Nephron progenitor cell (in vitro differentiated cells): ENCODE data around the gene TRPM6.
A peak's percentile ranks its signal among the peaks of the same experiment; 100 is the strongest.

Source experiments
- DNase-seq: peaks from one replicate; pipeline ENCODE4 v3.0.0; 2021
- H3K27ac Mint-ChIP-seq: 2 replicates; pipeline ENCODE4 v1.8.0; 2021; ENCODE audit warnings: mild to moderate bottlenecking, moderate library complexity, mixed read lengths
- H3K27me3 Mint-ChIP-seq: 2 replicates; pipeline ENCODE4 v1.8.0; 2021; ENCODE audit warnings: mild to moderate bottlenecking, low read depth, mixed read lengths; ENCODE audit not compliant: poor library complexity
- H3K36me3 Mint-ChIP-seq: 2 replicates; pipeline ENCODE4 v1.8.0; 2021; ENCODE audit warnings: low read depth, mixed read lengths
- H3K4me1 Mint-ChIP-seq: 2 replicates; pipeline ENCODE4 v1.8.0; 2021; ENCODE audit warnings: mixed read lengths
- H3K4me3 Mint-ChIP-seq: 2 replicates; pipeline ENCODE4 v1.8.0; 2021; ENCODE audit warnings: mild to moderate bottlenecking, moderate library complexity, mixed read lengths
- H3K9me3 Mint-ChIP-seq: 2 replicates; pipeline ENCODE4 v1.8.0; 2021; ENCODE audit warnings: mild to moderate bottlenecking, moderate library complexity, mixed read lengths
- TF ChIP-seq, protein P1 (sequence below): fragments of 200-600 bp; sonication (generic); IDR thresholded peaks from 2 replicates; pipeline ENCODE4 v1.5.0; 2021; ENCODE audit warnings: antibody characterized with exemption

Gene TRPM6

DNA sequence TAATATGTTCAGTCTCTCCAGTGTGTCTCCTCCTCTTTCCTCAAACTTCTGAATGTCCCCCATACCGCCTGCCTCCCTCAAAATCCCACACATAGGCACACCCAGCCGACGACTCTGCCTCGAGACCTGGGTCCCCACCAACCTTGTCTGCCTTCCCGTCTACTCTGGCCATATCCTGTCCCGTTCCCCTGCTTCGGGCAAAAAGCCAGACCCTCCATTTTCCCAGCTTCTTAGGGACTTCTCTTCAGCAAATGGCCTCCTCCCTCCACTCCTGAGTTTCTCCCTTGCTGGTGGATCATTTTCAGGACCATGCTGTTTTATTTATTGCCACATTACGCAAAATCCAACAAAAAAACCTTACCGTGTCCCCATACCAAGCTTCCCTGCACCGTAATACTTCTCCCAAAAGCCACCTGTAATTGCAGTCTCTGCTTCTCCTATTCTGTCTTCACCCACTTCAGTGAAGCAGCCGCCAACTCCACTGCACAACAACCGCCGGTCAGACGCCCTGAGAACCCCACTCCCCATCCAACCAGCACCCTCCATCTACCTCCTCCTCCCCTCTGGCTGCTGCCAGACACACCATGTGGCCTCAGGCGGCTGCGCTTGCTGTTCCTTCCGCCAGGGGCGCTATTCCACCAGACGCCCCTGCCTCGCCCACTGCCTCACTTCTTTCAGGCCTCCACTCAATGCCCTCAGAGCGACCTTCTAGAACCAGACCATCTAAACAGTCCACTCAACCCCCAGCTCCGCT lies 117.0 kb downstream of the TRPM6 start:
- H3K4me1 Mint-ChIP-seq = no peaks in the 10 kb centered on the region
- H3K9me3 Mint-ChIP-seq = no peaks in the 10 kb centered on the region
- TF ChIP-seq, protein P1, sequence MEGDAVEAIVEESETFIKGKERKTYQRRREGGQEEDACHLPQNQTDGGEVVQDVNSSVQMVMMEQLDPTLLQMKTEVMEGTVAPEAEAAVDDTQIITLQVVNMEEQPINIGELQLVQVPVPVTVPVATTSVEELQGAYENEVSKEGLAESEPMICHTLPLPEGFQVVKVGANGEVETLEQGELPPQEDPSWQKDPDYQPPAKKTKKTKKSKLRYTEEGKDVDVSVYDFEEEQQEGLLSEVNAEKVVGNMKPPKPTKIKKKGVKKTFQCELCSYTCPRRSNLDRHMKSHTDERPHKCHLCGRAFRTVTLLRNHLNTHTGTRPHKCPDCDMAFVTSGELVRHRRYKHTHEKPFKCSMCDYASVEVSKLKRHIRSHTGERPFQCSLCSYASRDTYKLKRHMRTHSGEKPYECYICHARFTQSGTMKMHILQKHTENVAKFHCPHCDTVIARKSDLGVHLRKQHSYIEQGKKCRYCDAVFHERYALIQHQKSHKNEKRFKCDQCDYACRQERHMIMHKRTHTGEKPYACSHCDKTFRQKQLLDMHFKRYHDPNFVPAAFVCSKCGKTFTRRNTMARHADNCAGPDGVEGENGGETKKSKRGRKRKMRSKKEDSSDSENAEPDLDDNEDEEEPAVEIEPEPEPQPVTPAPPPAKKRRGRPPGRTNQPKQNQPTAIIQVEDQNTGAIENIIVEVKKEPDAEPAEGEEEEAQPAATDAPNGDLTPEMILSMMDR = peak; percentile 58
- no peak overlapping the region for H3K27ac Mint-ChIP-seq
- H3K27me3 Mint-ChIP-seq = peaks cover 18% of the 10 kb centered on the region
- peak; percentile 50 for DNase-seq
- H3K4me3 Mint-ChIP-seq = no peak overlapping the region
- no peaks in the 10 kb centered on the region for H3K36me3 Mint-ChIP-seq

DNA sequence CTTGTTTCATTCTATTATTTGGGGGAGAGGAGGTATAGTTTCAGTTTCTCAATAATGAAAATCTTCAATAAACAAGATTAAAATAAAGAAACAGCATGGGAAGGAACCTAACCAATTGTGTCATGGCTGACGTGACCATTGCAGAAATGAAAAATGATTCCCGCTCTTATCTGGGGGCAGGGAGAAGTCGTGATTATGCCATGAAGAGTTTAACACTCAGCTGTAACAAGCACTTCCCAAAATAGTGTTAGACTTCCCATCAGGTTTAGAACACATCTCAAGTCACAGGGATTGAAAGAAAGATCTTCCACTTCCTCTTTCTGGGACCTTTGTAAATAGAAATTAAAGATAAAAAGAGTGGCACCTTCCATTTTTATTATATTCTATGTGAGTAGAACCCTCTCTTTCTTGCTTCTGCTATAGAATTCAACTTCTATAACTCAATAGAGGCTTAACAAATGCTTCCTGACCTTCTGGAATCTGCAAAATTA lies 122.2 kb downstream of the TRPM6 start:
- no peaks in the 10 kb centered on the region for H3K9me3 Mint-ChIP-seq
- H3K36me3 Mint-ChIP-seq = no peaks in the 10 kb centered on the region
- H3K27ac Mint-ChIP-seq = no peak overlapping the region
- TF ChIP-seq, protein P1 = no peak
- DNase-seq = no peak
- no peaks in the 10 kb centered on the region for H3K4me1 Mint-ChIP-seq
- peaks cover 9% of the 10 kb centered on the region for H3K27me3 Mint-ChIP-seq
- no peak overlapping the region for H3K4me3 Mint-ChIP-seq

DNA sequence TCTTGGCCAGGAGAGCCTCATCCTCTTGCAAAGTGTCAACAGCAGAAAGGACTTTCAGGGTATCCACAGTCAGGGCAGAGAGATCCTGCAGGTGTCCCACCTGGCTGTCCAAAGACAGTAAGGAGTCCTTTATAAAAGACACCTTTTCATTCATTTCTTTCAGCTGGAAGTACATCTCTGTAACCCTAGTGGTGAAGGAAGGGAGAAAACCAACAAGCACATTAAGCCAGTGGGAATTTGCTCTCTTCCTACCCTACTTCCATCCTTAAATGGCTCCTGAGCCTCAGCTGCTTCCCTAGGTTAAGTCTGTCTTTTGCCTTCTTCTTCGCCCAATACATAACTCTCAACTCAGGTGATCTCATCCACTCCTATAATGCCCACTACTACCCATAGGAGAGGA lies 124.8 kb downstream of the TRPM6 start:
- Mint-ChIP-seq H3K4me1 (no peaks in the 10 kb centered on the region), H3K27ac (no peak overlapping the region), H3K36me3 (no peaks in the 10 kb centered on the region), H3K4me3 (no peak overlapping the region), H3K27me3 (no peaks in the 10 kb centered on the region), H3K9me3 (no peaks in the 10 kb centered on the region)
- TF ChIP-seq, protein P1 = no peak
- no peak for DNase-seq

GRCh38 chr9:74760031-74760700 lies 127.6 kb downstream of the TRPM6 start:
- Mint-ChIP-seq H3K36me3 (no peaks in the 10 kb centered on the region), H3K27me3 (no peaks in the 10 kb centered on the region), H3K4me1 (no peaks in the 10 kb centered on the region), H3K9me3 (no peaks in the 10 kb centered on the region), H3K27ac (no peak overlapping the region), H3K4me3 (no peak overlapping the region)
- no peak for DNase-seq
- TF ChIP-seq, protein P1 = no peak

DNA sequence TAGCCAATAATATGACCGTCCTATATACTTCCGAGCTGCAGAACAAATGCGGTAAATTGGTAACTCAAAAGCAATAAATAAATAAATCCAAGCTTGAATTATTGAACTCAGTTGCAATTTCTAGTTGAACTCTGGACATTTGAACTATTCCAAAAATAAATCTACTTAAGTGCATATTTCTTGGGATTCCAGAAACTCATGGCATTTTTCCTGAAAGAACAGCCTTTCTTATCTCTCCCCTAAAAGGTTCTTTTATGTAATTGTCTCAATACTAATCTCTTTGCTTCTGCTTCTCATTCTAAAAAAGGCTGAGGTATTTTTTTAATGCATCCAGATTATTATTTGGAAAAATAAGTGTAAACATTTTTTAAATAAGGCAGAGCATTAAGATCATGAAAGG lies 131.7 kb downstream of the TRPM6 start:
- no peak overlapping the region for H3K27ac Mint-ChIP-seq
- H3K27me3 Mint-ChIP-seq = peaks cover 3% of the 10 kb centered on the region
- H3K4me3 Mint-ChIP-seq = no peak overlapping the region
- H3K9me3 Mint-ChIP-seq = no peaks in the 10 kb centered on the region
- no peaks in the 10 kb centered on the region for H3K36me3 Mint-ChIP-seq
- DNase-seq = no peak
- TF ChIP-seq, protein P1 = no peak
- H3K4me1 Mint-ChIP-seq = peaks cover 10% of the 10 kb centered on the region
